ENCODE results near the gene LRCOL1. TPM values are rescaled to one million over a fixed set of nuclear protein-coding genes. Genes with fewer than 3 reads are reported as not detected.

Gene LRCOL1
- total RNA-seq, result not detected
- polyA plus RNA-seq, result not detected
- long read RNA-seq, donor 1, result 0 reads
- long read RNA-seq, donor 2, result 0 reads
- long read RNA-seq, donor 3, partial matches to known transcripts, result 0 of 1 reads
- long read RNA-seq, donor 3, other reads (novel, unspliced or antisense), result 1 of 1 reads

DNA sequence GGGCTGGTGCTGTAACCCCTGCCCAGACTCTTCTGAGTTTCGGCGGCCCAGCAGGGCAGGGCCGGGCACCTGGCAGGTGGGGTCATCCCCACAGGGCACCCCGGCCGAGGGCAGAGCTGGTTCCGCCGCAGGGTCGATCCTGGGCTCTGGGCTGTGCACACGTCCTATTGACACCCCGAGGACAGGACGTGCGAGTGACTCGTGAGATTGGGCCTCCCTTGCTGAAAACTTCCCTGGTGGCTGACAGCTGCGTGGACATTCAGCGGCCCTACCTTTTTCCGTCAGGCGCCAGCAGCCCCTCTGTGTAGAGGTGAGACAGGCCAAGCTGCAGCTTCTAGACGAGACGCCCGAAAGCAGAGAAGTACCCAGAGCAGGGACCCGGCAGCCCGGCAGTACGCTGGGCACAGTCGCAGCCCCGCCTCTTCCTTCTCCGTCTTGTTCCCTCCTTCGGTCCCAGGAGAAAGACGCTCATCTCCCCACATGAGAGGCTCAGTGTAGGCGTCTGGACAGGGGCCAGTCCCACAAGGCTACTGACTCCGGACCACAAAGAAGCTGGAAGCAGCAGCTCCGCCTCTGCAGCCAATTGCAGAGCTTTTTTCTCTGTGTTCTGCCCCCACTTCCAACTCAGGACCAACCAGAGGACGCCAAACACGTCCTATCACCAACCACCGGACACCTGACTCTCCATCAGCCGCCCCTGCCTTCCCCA, at the start of gene LRCOL1:
TSS of gene LRCOL1 (minus strand) at position 532 of the 709 bp plus-strand sequence. CDS start 4,331 bp downstream, outside the sequence.
- Histone ChIP-seq H3K4me3 (peak within 1 kb of the TSS in 7 of 12 donors; percentile 5 to 40 (median 22)), H3K27me3 (peaks cover 0 to 57% (median 20%) of the 10 kb centered on the region in 9 donors), H3K36me3 (no peaks in the 10 kb centered on the region), H3K27ac (no peak within 1 kb of the TSS), H3K4me1 (peaks cover 0 to 11% (median 0%) of the 10 kb centered on the region in 12 donors), H3K9me3 (peaks cover 0 to 9% (median 0%) of the 10 kb centered on the region in 12 donors)
- ATAC-seq (peak in 3 of 4 donors; percentile 29 to 79 (median 55)), DNase-seq (peak; percentile 64 to 80 (median 71))
- intact Hi-C loops (cut with DNase I), result loop anchor here in 4 of 10 donors (5.0 to 10.0 kb wide), 2 partner anchors 453 to 455 kb away; no protein-coding TSS in a partner anchor
- TF ChIP-seq POLR2A (IDR thresholded peaks at IDR 0.05), result no peak
- TF ChIP-seq, protein P1, sequence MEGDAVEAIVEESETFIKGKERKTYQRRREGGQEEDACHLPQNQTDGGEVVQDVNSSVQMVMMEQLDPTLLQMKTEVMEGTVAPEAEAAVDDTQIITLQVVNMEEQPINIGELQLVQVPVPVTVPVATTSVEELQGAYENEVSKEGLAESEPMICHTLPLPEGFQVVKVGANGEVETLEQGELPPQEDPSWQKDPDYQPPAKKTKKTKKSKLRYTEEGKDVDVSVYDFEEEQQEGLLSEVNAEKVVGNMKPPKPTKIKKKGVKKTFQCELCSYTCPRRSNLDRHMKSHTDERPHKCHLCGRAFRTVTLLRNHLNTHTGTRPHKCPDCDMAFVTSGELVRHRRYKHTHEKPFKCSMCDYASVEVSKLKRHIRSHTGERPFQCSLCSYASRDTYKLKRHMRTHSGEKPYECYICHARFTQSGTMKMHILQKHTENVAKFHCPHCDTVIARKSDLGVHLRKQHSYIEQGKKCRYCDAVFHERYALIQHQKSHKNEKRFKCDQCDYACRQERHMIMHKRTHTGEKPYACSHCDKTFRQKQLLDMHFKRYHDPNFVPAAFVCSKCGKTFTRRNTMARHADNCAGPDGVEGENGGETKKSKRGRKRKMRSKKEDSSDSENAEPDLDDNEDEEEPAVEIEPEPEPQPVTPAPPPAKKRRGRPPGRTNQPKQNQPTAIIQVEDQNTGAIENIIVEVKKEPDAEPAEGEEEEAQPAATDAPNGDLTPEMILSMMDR (IDR thresholded peaks at IDR 0.05), result no peak
- 30 to 41% (median 32%) methylated on average over 23 to 35 of the region's 35 CpGs for WGBS, 4 donors

DNA sequence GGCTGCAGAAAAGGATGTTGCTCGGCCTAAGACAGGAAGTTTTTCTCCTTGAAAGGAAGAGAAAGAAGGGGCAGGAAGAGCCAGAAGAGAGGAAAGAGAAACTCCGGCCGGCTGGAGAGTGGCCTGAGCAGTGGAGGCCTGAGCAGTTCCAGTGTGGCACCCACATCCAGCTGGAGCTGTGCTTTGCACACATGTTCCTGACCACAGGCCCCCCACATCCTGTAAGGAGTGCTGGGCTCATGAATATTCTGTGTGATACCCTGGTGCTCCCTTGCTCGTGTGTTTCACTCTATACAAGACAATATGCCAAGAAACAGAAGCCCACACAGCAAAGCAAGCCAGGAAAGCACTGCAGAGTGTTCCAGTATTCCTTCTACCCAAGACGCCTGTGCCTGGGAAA, 49.7 kb upstream of the LRCOL1 start:
- no peak overlapping the region for H3K27ac ChIP-seq
- WGBS, 4 donors, result 63 to 82% (median 70%) methylated on average over 5 of the region's 5 CpGs
- H3K4me1 ChIP-seq, result no peaks in the 10 kb centered on the region
- TF ChIP-seq, protein P1 (IDR thresholded peaks at IDR 0.05), result no peak
- TF ChIP-seq POLR2A (IDR thresholded peaks at IDR 0.05), result no peak
- H3K4me3 ChIP-seq, result no peak overlapping the region
- no peaks in the 10 kb centered on the region for H3K27me3 ChIP-seq
- ATAC-seq (no peak), DNase-seq (no peak)
- H3K9me3 ChIP-seq, result no peaks in the 10 kb centered on the region
- peaks cover 0 to 99% (median 91%) of the 10 kb centered on the region in 9 donors for H3K36me3 ChIP-seq
- intact Hi-C loops (cut with DNase I), result no loop called here

DNA sequence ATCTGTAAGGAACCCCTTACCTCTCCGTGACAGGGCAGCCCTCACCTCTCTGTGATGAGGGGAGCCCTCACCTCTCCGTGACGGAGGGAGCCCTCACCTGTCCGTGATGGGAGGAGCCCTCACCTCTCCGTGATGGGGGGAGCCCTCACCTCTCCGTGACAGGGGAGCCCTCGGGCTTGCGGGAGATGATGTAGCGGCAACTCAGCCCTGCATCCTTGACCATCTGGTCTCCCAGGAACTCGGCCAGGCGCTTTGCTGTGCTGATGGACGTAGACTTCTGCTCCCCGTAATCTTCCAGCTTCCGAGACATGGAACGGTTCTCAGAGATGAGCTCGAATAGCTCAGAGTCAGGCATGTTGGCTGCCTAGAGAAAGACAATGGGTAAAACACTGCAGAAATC, 48.8 kb upstream of the LRCOL1 start:
- no peaks in the 10 kb centered on the region for H3K27me3 ChIP-seq
- H3K27ac ChIP-seq, result no peak overlapping the region
- H3K36me3 ChIP-seq, result peaks cover 0 to 100% (median 92%) of the 10 kb centered on the region in 9 donors
- H3K4me3 ChIP-seq, result no peak overlapping the region
- no peaks in the 10 kb centered on the region for H3K4me1 ChIP-seq
- ATAC-seq, result no peak
- WGBS, 4 donors, result 90 to 96% (median 94%) methylated on average over 16 of the region's 16 CpGs
- intact Hi-C loops (cut with DNase I), result no loop called here
- no peaks in the 10 kb centered on the region for H3K9me3 ChIP-seq
- DNase-seq, result no peak
- no peak for TF ChIP-seq POLR2A (IDR thresholded peaks at IDR 0.05)
- TF ChIP-seq, protein P1 (IDR thresholded peaks at IDR 0.05), result no peak

DNA sequence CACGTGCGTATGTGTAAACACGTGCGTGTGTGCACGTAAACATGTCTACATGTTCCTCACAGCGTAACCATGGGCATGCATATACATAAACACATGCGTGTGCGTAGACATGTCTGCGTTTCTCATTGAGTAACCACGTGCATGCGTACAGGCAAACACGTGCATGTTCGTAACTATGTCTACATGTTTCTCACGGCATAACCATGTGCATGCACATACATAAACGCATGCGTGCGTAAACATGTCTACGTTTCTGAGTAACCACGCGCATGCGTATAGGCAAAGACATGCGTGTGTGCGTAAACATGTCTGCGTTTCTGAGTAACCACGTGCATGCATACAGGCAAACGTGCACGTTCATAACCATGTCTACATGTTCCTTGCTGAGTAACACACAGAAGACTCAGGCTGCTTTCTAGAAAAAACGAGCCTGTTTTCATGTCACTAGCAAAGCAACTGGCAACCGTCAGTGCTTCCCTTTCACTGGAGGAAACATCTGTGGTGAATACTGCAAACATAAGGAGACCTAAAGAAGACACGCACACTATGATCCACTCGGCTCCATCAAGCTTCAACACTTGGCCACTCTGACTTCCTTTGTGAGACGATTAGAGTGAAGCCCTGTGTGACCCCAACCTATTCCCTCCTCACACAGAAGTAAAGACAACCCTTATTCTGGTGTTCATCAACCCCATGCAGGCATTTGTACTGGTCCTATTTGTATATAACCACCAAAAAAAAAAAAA, 47.9 kb upstream of the LRCOL1 start:
- Histone ChIP-seq H3K36me3 (peaks cover 0 to 100% (median 91%) of the 10 kb centered on the region in 9 donors), H3K4me3 (no peak overlapping the region), H3K4me1 (no peaks in the 10 kb centered on the region), H3K27ac (no peak overlapping the region), H3K9me3 (no peaks in the 10 kb centered on the region), H3K27me3 (no peaks in the 10 kb centered on the region)
- WGBS, 4 donors, result 91 to 94% (median 93%) methylated on average over 32 of the region's 32 CpGs
- intact Hi-C loops (cut with DNase I), result no loop called here
- DNase-seq (peak in 1 of 5 donors; percentile 1), ATAC-seq (no peak)
- no peak for TF ChIP-seq POLR2A (IDR thresholded peaks at IDR 0.05)
- TF ChIP-seq, protein P1 (IDR thresholded peaks at IDR 0.05), result no peak
